ENCODE measurements around the gene WDR7.

DNA sequence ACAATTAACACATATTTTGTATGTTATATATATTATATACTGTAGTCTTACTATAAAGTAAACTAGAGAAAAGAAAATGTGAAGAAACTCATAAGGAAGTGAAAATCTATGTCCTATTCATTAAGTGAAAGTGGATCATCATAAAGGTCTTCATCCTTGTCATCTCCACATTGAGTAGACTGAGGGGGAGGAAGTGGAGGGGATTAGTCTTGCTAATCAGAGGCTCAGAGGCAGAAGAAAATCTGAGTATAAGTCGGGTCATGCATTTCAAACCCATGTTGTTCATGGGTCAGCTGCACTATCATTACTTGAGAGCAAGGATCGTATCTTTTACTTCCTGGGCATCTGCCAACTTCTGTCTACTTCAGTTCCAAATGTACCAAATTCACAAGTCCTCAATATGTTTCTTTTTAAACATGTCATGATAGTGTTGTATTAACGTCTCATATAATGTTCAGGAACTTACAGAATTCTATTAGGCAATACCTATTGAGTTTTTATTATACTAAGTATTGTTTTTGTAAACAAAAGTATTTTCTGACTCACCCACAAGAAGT lies 286.8 kb downstream of the WDR7 start:
- TF ChIP-seq EP300 (IDR thresholded peaks at IDR 0.05) = no peak
- TF ChIP-seq, protein P1, sequence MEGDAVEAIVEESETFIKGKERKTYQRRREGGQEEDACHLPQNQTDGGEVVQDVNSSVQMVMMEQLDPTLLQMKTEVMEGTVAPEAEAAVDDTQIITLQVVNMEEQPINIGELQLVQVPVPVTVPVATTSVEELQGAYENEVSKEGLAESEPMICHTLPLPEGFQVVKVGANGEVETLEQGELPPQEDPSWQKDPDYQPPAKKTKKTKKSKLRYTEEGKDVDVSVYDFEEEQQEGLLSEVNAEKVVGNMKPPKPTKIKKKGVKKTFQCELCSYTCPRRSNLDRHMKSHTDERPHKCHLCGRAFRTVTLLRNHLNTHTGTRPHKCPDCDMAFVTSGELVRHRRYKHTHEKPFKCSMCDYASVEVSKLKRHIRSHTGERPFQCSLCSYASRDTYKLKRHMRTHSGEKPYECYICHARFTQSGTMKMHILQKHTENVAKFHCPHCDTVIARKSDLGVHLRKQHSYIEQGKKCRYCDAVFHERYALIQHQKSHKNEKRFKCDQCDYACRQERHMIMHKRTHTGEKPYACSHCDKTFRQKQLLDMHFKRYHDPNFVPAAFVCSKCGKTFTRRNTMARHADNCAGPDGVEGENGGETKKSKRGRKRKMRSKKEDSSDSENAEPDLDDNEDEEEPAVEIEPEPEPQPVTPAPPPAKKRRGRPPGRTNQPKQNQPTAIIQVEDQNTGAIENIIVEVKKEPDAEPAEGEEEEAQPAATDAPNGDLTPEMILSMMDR (IDR thresholded peaks at IDR 0.05) = no peak
